Suprapubic skin (tissue), 4 donors: Measurements from ENCODE around the gene C1orf87.

Experiments
- CTCF ChIP-seq, 2 donors: fragments of 200-600 bp in 1 of 2; fragments of 450-650 bp in 1 of 2; sonication (generic) in 1 of 2; IDR thresholded peaks; one replicate each; pipeline ENCODE4 v1.5.1; 2016 to 2019; ENCODE audit warnings: antibody characterized with exemption in 2 of 2, mild to moderate bottlenecking in 1 of 2, moderate library complexity in 1 of 2
- EP300 ChIP-seq: sonication (generic); formaldehyde crosslinking; IDR thresholded peaks from one replicate; pipeline ENCODE4 v1.6.1; 2017; ENCODE audit warnings: antibody characterized with exemption
- POLR2AphosphoS5 ChIP-seq, 3 donors: sonication (generic); formaldehyde crosslinking; IDR thresholded peaks; one replicate each; pipeline ENCODE4 v1.6.1; 2017; ENCODE audit warnings: antibody characterized with exemption in 3 of 3

- no peak for TF ChIP-seq POLR2AphosphoS5 (IDR thresholded peaks at IDR 0.05)
- no peak for TF ChIP-seq CTCF (IDR thresholded peaks at IDR 0.05)
- TF ChIP-seq EP300 = no peak
Measured at GRCh38 chr1:60103186-60103585, 29.6 kb upstream of the C1orf87 start.
